Measurements from ENCODE around the gene DAAM1.

DNA sequence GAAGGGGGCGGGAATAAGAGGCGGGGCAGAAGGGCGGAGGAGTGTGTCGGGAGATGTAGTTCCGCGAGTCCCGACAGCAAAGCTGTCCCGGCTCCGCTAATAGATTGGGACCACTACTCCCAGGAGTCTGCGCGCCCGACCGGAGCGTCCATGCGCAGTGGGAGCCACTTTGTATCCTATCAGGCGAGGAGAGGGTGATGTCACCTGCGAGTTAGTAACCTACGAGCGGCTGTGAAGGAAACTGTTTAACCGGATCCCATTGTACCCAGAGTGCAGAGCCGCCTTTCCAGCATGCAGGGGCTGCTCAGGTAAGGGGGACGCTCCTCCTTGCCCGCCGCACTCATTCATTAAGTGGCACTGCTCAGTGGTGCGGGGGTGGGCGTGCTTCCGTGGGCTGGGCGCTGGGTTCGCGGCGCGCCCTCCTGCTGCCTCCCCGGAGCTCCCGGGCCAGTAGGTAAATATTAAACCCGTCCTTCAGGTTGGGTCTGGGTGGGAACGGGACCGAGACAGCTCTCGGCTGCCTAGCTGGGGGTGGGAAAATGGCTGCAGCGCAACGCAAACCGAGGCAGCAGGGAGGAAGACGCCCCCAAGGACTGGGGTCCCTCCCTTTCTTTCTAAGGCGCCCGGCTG lies at the start of gene DAAM1:
- TF ChIP-seq FOXM1 (IDR thresholded peaks at IDR 0.05; ENCODE audit: low read depth), result no peak
- TF ChIP-seq RAD21 (IDR thresholded peaks at IDR 0.05; ENCODE audit: low read length), result no peak
- TF ChIP-seq, protein P1, sequence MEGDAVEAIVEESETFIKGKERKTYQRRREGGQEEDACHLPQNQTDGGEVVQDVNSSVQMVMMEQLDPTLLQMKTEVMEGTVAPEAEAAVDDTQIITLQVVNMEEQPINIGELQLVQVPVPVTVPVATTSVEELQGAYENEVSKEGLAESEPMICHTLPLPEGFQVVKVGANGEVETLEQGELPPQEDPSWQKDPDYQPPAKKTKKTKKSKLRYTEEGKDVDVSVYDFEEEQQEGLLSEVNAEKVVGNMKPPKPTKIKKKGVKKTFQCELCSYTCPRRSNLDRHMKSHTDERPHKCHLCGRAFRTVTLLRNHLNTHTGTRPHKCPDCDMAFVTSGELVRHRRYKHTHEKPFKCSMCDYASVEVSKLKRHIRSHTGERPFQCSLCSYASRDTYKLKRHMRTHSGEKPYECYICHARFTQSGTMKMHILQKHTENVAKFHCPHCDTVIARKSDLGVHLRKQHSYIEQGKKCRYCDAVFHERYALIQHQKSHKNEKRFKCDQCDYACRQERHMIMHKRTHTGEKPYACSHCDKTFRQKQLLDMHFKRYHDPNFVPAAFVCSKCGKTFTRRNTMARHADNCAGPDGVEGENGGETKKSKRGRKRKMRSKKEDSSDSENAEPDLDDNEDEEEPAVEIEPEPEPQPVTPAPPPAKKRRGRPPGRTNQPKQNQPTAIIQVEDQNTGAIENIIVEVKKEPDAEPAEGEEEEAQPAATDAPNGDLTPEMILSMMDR (IDR thresholded peaks at IDR 0.05), result no peak
- TF ChIP-seq RXRA (IDR thresholded peaks at IDR 0.05; ENCODE audit: borderline replicate concordance, low read depth), result no peak
- no peak for TF ChIP-seq RCOR1 (IDR thresholded peaks at IDR 0.05; ENCODE audit: low read length)
- TF ChIP-seq TAF1 (IDR thresholded peaks at IDR 0.05; ENCODE audit: borderline replicate concordance, low read depth, low read length), result peak; percentile 47; the same call in 1 of the 2 replicates
- TF ChIP-seq FOXJ3 (CRISPR knock-in tag; IDR thresholded peaks at IDR 0.05), result no peak
- TF ChIP-seq, protein P2, sequence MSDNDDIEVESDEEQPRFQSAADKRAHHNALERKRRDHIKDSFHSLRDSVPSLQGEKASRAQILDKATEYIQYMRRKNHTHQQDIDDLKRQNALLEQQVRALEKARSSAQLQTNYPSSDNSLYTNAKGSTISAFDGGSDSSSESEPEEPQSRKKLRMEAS (IDR thresholded peaks at IDR 0.05; ENCODE audit: low read depth), result no peak
- TF ChIP-seq GABPA (IDR thresholded peaks at IDR 0.05; ENCODE audit: low read depth), result no peak
- no peak for TF ChIP-seq SIN3A (IDR thresholded peaks at IDR 0.05; ENCODE audit: borderline replicate concordance, low read depth, low read length)
- TF ChIP-seq, protein P3, sequence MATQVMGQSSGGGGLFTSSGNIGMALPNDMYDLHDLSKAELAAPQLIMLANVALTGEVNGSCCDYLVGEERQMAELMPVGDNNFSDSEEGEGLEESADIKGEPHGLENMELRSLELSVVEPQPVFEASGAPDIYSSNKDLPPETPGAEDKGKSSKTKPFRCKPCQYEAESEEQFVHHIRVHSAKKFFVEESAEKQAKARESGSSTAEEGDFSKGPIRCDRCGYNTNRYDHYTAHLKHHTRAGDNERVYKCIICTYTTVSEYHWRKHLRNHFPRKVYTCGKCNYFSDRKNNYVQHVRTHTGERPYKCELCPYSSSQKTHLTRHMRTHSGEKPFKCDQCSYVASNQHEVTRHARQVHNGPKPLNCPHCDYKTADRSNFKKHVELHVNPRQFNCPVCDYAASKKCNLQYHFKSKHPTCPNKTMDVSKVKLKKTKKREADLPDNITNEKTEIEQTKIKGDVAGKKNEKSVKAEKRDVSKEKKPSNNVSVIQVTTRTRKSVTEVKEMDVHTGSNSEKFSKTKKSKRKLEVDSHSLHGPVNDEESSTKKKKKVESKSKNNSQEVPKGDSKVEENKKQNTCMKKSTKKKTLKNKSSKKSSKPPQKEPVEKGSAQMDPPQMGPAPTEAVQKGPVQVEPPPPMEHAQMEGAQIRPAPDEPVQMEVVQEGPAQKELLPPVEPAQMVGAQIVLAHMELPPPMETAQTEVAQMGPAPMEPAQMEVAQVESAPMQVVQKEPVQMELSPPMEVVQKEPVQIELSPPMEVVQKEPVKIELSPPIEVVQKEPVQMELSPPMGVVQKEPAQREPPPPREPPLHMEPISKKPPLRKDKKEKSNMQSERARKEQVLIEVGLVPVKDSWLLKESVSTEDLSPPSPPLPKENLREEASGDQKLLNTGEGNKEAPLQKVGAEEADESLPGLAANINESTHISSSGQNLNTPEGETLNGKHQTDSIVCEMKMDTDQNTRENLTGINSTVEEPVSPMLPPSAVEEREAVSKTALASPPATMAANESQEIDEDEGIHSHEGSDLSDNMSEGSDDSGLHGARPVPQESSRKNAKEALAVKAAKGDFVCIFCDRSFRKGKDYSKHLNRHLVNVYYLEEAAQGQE (IDR thresholded peaks at IDR 0.05; ENCODE audit: low read depth, low read length), result no peak
